Measurements from ENCODE around the gene TPGS1. TPM values are rescaled to one million over a fixed set of nuclear protein-coding genes. Genes with fewer than 3 reads are reported as not detected.

Gene TPGS1
- total and polyA plus RNA-seq, 2 donors from 2014 or later, result 17.9 to 23.1 TPM

DNA sequence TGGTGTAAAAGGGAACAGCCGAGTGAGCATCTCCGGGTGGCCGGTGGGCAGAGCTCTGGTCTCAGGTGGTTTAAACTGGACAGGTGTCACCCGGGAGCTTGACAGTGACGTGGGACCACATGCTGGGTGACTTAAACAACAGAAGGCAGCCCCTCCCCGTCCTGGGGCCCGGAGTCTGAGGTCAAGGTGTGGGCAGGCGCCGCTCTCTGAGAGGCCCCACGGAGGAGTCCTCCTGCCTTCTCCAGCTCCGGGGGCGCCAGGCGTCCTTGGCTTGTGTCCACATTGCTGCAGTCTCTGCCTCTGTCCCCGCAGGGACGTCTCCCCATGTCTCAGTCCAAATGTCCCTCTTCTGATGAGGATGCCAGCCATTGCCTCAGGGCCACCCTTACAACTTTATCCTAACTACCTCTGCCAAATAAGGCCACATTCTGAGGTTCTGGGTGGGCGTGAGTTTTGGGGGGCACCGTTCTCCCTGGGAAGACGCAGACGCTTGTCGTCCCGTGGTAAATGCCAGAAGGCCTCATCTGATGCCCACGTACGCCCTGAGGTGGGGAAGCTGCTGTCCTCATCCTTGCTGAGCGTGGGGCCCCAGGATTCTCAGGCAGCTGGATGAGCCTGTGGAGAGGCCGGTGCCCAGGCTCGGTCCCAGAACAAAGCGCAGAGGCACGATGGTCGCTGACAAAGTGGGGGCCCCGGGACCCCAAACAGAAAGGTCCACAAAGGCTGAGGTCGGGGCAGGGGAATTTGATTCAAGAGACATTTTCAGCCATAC is 49.5 kb downstream of the TPGS1 start:
- TF ChIP-seq, protein P1, sequence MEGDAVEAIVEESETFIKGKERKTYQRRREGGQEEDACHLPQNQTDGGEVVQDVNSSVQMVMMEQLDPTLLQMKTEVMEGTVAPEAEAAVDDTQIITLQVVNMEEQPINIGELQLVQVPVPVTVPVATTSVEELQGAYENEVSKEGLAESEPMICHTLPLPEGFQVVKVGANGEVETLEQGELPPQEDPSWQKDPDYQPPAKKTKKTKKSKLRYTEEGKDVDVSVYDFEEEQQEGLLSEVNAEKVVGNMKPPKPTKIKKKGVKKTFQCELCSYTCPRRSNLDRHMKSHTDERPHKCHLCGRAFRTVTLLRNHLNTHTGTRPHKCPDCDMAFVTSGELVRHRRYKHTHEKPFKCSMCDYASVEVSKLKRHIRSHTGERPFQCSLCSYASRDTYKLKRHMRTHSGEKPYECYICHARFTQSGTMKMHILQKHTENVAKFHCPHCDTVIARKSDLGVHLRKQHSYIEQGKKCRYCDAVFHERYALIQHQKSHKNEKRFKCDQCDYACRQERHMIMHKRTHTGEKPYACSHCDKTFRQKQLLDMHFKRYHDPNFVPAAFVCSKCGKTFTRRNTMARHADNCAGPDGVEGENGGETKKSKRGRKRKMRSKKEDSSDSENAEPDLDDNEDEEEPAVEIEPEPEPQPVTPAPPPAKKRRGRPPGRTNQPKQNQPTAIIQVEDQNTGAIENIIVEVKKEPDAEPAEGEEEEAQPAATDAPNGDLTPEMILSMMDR (IDR thresholded peaks at IDR 0.05; ENCODE audit: borderline replicate concordance, extremely low read depth, insufficient read depth), result no peak

DNA sequence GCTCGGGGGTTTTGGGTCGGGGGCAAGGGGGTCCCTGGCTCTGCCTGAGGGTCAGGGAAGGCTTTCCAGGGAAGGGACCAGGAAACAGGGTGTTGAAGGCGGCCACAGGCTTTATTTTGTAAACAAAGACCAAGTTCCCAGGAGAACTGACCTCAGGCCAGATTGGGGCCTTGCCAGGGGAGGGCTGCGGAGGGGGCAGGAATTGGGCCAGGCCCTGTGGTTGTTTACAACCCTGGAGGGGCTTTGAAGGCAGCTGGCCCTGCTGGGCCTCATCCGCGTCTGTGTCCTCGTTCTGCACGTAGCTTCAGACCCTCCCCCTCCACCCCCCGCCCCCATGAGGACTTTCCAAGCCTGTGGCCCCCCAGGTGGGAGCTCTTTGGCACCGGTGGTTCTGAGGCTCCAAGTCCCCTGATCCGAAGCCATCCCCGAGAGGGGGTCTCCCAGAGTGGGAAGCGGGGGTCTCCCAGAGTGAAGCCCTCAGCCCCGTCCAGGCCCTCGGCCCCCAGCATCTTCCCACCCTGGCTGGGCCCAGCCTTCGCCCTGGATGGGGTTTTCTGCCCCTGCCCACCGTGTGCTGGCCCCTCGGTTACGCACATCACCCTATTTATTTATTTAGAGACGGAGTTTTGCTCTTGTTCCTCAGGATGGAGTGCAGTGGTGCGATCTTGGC is 51.6 kb downstream of the TPGS1 start:
- TF ChIP-seq, protein P1 (IDR thresholded peaks at IDR 0.05; ENCODE audit: borderline replicate concordance, extremely low read depth, insufficient read depth), result no peak
- intact Hi-C loops (cut with DNase I), result no loop called here
- Histone ChIP-seq H3K27me3 (ENCODE audit: control insufficient read depth, insufficient read depth, low read length) (no peaks in the 10 kb centered on the region), H3K4me1 (ENCODE audit: control insufficient read depth in 2 of 3, insufficient read depth in 2 of 3, low read depth in 1 of 3, low read length in 3 of 3) (no peaks in the 10 kb centered on the region), H3K9me3 (ENCODE audit: control insufficient read depth in 2 of 3, insufficient read depth in 1 of 3, low read length in 3 of 3) (no peaks in the 10 kb centered on the region), H3K9ac (ENCODE audit: low read length in 3 of 3) (no peak overlapping the region), H3K4me3 (ENCODE audit: low read length in 3 of 3) (no peak overlapping the region), H3K27ac (ENCODE audit: low read depth in 2 of 2, low read length in 2 of 2) (no peak overlapping the region), H3K36me3 (ENCODE audit: control insufficient read depth in 2 of 3, insufficient read depth in 3 of 3, low read length in 3 of 3) (no peaks in the 10 kb centered on the region)
- FAIRE-seq (no peak), DNase-seq (peak in 4 of 5 donors; percentile 42 to 83 (median 52))

More for the DNA sequence above, 49.5 kb downstream of the TPGS1 start:
- no peak overlapping the region for H3K4me3 ChIP-seq (ENCODE audit: low read length in 3 of 3)
- H3K9ac ChIP-seq (ENCODE audit: low read length in 3 of 3), result no peak overlapping the region
- DNase-seq, result peak in 1 of 5 donors; percentile 65
- no peak overlapping the region for H3K27ac ChIP-seq (ENCODE audit: low read depth in 2 of 2, low read length in 2 of 2)
- intact Hi-C loops (cut with DNase I), result no loop called here
- H3K36me3 ChIP-seq (ENCODE audit: control insufficient read depth in 2 of 3, insufficient read depth in 3 of 3, low read length in 3 of 3), result no peaks in the 10 kb centered on the region
- no peak for FAIRE-seq
- no peaks in the 10 kb centered on the region for H3K9me3 ChIP-seq (ENCODE audit: control insufficient read depth in 2 of 3, insufficient read depth in 1 of 3, low read length in 3 of 3)
- no peaks in the 10 kb centered on the region for H3K4me1 ChIP-seq (ENCODE audit: control insufficient read depth in 2 of 3, insufficient read depth in 2 of 3, low read depth in 1 of 3, low read length in 3 of 3)
- no peaks in the 10 kb centered on the region for H3K27me3 ChIP-seq (ENCODE audit: control insufficient read depth, insufficient read depth, low read length)

GRCh38 chr19:560121-560520 is 52.8 kb downstream of the TPGS1 start:
- no peak overlapping the region for H3K4me3 ChIP-seq (ENCODE audit: low read length in 3 of 3)
- no peaks in the 10 kb centered on the region for H3K9me3 ChIP-seq (ENCODE audit: control insufficient read depth in 2 of 3, insufficient read depth in 1 of 3, low read length in 3 of 3)
- intact Hi-C loops (cut with DNase I), result no loop called here
- FAIRE-seq (no peak), DNase-seq (peak in 1 of 5 donors; percentile 43)
- H3K9ac ChIP-seq (ENCODE audit: low read length in 3 of 3), result no peak overlapping the region
- TF ChIP-seq, protein P1 (IDR thresholded peaks at IDR 0.05; ENCODE audit: borderline replicate concordance, extremely low read depth, insufficient read depth), result no peak
- no peaks in the 10 kb centered on the region for H3K36me3 ChIP-seq (ENCODE audit: control insufficient read depth in 2 of 3, insufficient read depth in 3 of 3, low read length in 3 of 3)
- no peak overlapping the region for H3K27ac ChIP-seq (ENCODE audit: low read depth in 2 of 2, low read length in 2 of 2)
- no peaks in the 10 kb centered on the region for H3K4me1 ChIP-seq (ENCODE audit: control insufficient read depth in 2 of 3, insufficient read depth in 2 of 3, low read depth in 1 of 3, low read length in 3 of 3)
- no peaks in the 10 kb centered on the region for H3K27me3 ChIP-seq (ENCODE audit: control insufficient read depth, insufficient read depth, low read length)

Measured in kidney (tissue), 14 donors.